DMS79 (cell line): ENCODE measurements around the gene PDZRN3.
"Not testable (repeated sequence)": the region's sequence is repeated elsewhere in the genome, so short reads cannot be mapped to it uniquely, and the experiment has no call there.

Experiments used
- DNase-seq: peaks from one replicate; lab custom pipeline; 2025; lab: John Stamatoyannopoulos, UW

PDZRN3 gene

DNA sequence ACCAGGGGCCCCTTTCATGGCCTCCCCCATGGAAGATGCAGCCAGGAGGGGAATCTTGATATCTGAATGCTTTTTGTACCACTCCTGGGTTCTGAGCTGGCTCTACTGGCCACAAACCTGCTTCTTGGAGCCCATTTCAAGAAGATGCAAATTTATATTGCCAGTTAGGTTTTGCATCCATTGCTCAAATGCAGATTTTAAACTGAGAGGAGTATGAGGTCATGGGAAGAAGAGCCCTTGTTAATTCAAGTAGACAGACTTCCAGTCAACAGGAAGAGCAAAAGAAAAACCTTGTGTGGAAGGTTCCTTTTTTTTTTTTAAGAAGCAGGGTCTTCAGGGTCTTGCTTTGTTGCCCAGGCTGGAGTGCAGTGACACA lies 133.5 kb downstream of the PDZRN3 start:
- DNase-seq: no peak

- DNase-seq: no peak
Observed at GRCh38 chr3:73490453-73491286, 134.1 kb downstream of the PDZRN3 start.

DNA sequence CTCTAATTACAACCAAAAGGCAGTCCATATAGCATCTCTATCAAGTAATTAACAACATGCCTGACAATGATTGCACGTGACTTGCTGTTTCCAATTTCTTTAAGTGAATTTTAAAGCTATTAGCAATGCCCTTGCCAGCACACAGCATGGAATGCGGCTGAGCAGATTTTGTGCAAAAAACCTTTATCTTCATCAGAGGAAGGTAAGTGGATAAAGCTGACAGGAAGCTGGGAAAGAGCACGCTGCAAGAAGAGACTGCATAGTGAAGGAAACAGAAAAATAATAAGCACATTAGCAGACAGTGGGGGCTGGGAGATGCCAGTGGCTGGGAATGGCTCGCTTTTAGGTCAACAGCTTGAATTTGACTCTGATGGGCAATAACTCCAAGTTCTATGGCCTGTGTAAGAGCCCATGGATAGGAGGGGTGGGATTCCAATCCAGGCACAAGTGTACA lies 138.8 kb downstream of the PDZRN3 start:
- no peak for DNase-seq

- no peak for DNase-seq
Observed at GRCh38 chr3:73484656-73485248, 140.0 kb downstream of the PDZRN3 start.

DNA sequence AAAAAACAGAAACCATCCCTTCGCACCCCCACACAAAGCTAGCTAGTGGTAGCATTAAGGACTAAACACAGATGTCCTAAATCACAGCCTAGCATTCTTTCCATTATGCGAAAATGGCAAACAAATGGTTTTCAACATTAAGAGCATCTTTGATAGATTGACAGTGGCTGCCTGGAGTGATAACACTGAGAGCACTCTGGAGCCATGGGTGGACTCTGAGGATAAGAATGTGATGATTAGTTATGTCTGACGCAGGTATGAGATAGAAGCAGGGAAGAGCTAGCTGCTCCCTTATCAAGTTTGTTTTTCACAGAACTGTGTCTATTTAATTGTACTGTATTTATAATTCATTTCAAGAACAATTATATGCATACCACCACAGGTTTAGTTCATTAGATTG lies 142.9 kb downstream of the PDZRN3 start:
- DNase-seq: no peak

DNA sequence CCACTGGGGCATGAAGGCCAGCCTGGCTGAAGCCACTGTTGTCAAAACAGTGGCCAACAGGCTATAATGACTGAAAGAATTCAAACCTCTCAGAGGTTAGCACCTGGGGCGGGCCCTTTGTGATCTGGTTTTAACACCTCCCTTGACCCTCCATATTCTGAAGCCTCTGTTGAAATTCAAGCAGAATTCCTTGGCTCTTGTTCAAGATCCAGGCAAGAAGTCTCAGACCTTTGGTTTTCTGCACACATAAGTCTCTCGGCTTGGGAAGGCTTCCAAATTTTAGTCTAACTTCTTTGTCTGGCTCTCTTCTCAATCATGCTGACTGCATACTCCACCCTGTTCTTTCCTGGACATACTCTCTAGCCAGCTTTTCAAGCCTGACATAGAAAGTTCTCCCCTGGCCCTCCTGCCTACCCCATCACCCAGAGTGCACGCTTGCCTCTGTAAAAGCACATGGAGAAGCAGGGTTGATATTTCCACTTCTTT lies 144.5 kb downstream of the PDZRN3 start:
- DNase-seq: no peak

- no peak for DNase-seq
Observed at GRCh38 chr3:73479325-73479724, 145.4 kb downstream of the PDZRN3 start.

- DNase-seq: no peak
Observed at GRCh38 chr3:73478858-73479257, 145.9 kb downstream of the PDZRN3 start.

- no peak for DNase-seq
Observed at GRCh38 chr3:73475717-73476116, 149.0 kb downstream of the PDZRN3 start.

DNA sequence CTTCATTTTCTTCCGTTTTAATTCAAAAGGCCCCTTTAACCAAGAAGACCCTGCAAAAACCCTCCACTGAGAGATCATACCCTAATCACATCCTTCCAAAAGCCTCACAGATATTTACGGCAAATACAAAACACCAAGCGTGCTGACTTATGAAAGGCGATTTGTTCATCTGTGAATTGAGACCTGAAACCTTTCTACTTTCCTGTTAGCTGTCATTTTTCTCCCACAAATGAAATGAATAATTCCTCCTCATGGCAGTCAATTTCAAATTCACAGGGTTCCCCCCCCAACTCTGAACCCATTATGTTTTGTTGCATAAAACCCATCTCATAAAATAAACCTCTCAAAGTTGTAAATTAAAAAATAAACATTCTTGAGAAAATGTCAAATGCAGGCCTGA lies 149.6 kb downstream of the PDZRN3 start:
- DNase-seq: no peak

DNA sequence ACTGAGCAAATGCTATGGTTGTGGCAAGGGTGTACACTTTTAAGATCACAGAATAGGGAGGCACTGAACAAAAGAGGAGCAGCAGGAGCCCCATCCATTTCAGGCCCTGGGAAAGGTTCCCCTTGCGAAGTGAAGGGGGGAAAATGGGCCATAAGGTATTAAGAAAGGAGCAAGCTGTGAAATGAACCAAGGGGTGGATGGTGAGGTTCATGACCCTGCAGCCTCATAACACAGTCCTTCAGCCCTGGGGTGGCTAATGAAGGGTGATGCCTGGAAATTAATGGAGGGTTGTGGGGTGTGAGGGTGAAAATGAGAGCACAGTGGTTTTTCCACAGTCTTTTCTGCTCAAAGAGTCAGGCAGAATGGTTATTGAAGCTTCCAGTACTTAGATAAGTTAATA lies 150.1 kb downstream of the PDZRN3 start:
- DNase-seq: no peak

DNA sequence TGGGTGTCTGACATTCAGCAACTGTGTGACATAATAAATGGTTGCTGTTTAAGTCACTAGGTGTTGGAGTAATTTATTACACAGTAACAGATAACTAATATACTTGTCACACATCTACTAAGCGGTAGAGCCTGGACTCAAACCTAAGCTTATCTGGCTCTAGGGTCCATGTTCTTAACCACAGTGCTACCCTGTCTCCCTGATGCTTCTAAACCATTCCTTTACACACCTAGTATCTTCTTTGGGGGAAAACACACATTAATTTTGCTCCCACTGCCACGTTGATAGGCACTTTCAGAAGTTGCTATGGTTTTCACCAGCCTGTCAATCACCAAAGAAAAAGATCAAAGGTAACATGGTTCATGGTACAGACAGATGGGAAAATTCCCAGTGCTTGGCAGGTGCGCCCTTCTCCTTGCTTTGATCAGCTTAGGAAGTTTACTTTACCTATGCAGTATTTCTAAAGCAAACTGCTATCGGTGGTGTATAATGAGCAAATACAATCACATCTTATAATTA lies 150.8 kb downstream of the PDZRN3 start:
- DNase-seq: no peak

DNA sequence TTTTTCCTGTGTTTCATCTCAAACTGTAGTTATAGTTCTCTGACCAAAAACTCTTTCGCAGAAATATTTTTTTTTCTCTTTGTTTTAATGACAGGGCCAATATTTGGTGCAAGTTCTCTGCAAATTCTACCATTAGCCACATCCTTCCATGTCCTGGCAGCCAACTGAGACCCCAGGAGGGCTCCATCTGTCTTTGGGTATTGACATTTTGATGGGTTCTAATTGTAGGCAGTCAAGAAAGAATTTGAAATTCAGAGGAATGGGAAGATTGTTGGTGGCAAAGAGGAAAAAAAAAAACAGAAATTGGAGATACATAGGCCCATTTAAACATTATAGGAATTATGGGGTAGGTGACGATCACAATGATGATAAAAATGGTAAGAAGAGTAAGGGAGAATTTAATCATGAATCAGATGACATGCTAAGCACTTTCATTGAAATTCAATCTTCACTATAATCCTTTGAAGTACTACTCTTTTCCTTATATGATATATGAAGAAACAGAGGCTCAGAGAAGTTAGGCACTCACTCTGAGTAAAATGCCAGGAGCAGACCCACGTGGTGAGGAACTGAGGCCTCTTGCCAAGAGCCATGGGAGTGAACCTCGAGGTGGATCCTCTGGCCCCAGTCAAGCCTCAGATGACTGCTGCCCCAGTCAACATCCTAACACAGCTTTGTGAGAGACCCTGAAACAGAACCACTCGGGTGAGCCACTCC lies 151.4 kb downstream of the PDZRN3 start:
- DNase-seq: no peak

DNA sequence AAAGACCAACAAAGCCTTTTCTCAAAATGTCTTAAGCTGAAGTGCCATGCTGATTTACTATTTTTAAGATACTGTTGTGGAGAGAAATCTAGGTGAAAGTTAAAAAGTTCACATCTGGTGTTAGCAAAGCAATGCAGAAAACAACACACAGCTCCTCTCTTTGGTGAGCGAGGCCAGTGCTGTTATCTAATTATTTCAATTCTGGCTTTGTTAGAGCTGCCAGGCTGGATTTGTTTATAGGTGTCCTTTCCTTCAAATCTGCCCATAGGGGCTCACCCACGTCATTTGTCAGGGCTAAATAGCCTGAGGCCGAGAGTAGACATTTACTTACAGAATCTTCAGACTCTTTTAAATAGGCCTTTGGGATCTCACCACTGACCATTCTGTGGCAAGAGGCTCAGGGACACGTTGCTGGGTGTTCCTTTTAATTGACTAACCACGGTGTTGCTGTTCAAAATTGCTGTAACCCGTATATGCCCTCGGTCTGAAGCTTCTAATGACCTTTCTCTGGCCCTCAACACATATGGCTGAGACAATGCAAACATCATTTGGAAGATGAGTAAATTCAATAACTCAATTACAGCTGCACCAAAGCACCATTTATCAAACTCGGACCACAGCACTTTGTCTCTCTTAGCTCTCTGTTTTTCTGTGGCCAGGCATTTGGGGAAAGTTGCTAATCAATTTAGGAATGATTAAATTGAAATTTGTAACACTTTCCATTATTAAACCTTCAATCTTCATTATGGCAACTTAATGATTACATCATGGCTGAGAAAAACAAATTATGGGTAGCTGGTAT lies 152.6 kb downstream of the PDZRN3 start:
- DNase-seq: no peak

DNA sequence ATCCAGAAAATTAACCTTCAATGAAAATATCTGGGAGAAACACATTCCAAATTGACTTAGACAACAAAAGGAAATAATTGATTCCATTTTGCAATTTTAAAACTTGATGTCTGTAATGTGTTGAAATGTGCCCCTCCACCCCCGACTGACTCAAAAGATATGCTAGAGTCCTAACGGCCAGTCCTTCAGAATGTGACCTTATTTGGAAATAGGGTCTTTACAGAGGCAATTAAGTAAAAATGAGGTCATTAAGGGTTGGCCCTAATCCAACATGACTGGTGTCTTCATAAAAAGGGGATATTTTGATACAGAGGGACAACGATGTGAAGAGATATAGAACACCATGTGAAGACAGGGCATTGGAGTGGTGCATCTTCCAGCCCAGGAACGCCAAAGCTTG lies 153.9 kb downstream of the PDZRN3 start:
- DNase-seq: no peak

GRCh38 chr3:73469331-73469730 lies 155.4 kb downstream of the PDZRN3 start:
- DNase-seq: no peak

DNA sequence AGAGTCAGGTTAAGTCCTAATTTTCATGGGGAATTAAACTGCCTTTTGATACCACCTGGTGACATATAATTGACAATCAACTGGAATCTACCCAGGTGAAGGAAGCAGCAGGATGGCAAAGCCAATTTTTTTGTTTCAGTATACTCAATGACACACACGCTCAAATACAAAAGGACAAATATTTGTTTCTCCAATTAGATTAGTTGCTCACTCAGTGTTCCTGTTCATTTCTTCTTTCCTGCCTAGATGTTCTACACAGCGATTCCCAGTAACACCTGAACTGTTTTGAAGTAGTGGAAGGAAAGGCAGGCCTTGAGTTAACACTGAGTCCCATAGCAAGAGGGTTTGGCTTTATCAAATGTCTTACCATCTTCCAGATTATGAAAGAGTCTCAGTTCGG lies 157.5 kb downstream of the PDZRN3 start:
- DNase-seq: no peak

DNA sequence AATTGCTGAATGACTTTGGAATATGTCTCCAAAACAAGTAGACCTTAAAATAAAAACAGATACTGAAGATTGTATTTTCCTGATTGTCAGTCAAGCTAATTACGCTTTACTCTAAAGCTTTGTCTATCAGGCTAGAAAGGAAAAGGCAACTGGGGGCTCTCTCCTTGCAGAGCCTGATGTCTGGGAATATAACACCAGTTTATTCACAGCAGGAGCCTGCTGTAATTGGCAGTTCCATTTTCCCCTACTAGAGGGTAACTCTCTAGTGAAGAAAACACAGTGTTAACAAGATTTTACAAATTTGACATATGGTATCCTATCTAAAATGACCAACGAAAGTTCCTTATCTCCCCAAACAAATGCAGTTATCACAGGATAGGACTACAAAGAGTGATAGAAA lies 158.8 kb downstream of the PDZRN3 start:
- DNase-seq: no peak

DNA sequence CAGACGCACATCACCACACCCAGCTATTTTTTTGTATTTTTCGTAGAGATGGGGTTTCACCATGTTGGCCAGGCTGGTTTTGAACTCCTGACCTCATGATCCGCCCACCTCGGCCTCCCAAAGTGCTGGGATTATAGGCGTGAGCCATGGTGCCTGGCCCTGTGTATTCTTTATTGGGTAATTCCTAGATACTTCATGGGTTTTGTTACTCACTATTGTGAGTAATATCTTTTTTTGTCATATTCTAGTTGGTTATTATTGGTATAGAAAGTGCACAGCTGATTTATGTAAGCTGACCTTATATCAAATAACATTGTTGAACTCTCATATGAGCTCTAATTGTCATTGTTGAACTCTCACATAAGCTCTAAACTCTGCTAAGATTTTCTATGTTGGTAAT lies 160.6 kb downstream of the PDZRN3 start:
- not testable (repeated sequence) for DNase-seq

GRCh38 chr3:73461547-73461946 lies 163.2 kb downstream of the PDZRN3 start:
- DNase-seq: no peak

DNA sequence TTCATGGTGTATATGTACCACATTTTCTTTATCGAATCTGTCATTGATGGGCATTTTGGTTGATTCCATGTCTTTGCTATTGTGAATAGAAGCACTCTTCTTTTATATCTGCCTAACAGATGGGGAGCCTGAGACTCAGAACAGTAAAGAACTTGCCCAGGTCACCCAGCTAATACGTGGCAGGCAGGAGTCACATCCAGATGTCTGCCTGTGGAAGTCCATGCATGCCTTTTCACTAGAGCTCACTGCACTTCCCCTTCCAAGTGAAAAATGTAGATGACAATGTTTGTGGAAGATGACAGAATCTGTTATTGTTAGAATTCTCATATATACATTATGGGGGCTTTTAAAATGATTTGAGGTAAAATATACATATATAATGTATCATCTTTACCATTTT lies 165.0 kb downstream of the PDZRN3 start:
- DNase-seq: no peak

GRCh38 chr3:73453666-73454065 lies 171.1 kb downstream of the PDZRN3 start:
- DNase-seq: no peak
